ENCODE data around the gene ESYT1.
A peak's percentile ranks its signal among the peaks of the same experiment; 100 is the strongest.

ESYT1 gene, protein sequence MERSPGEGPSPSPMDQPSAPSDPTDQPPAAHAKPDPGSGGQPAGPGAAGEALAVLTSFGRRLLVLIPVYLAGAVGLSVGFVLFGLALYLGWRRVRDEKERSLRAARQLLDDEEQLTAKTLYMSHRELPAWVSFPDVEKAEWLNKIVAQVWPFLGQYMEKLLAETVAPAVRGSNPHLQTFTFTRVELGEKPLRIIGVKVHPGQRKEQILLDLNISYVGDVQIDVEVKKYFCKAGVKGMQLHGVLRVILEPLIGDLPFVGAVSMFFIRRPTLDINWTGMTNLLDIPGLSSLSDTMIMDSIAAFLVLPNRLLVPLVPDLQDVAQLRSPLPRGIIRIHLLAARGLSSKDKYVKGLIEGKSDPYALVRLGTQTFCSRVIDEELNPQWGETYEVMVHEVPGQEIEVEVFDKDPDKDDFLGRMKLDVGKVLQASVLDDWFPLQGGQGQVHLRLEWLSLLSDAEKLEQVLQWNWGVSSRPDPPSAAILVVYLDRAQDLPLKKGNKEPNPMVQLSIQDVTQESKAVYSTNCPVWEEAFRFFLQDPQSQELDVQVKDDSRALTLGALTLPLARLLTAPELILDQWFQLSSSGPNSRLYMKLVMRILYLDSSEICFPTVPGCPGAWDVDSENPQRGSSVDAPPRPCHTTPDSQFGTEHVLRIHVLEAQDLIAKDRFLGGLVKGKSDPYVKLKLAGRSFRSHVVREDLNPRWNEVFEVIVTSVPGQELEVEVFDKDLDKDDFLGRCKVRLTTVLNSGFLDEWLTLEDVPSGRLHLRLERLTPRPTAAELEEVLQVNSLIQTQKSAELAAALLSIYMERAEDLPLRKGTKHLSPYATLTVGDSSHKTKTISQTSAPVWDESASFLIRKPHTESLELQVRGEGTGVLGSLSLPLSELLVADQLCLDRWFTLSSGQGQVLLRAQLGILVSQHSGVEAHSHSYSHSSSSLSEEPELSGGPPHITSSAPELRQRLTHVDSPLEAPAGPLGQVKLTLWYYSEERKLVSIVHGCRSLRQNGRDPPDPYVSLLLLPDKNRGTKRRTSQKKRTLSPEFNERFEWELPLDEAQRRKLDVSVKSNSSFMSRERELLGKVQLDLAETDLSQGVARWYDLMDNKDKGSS

DNA sequence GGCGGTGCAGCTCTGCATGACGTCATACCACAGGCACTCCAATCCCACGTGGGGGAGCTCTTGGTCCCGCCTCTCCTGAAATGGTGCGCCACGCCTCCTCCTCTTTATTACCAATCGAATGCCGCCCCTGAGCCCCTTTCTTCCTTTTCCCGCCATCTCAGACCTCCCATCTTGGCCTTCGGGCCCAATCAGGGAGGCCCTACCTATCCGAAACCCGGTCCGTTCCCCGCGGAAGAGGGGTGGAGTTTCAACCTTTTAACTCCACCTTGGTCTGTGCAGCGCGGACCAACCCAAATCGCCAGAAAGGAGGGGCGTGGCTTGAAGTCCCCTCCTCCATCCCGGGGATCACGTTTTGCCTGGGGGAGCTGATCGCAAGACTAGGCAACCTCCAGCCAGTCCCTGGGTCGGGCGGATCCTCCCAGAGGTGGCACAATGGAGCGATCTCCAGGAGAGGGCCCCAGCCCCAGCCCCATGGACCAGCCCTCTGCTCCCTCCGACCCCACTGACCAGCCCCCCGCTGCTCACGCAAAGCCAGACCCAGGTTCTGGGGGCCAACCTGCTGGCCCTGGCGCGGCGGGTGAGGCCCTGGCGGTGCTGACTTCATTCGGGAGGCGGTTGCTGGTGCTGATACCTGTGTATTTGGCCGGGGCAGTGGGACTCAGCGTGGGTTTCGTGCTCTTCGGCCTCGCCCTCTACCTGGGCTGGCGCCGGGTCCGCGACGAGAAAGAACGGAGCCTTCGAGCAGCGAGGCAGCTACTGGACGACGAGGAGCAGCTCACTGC, at the start of gene ESYT1:
Gene ESYT1, plus strand, starts transcription at position 380 of the 782 bp plus-strand sequence. Its CDS starts 53 bp downstream, at position 433.
- Histone ChIP-seq H3K4me1 (ENCODE audit: control insufficient read depth, insufficient read depth, low read length) (peaks cover 19% of the 10 kb centered on the region), H3K9me3 (ENCODE audit: control insufficient read depth, insufficient read depth, low read length) (no peaks in the 10 kb centered on the region), H3K9ac (ENCODE audit: low read depth, low read length) (peak within 1 kb of the TSS; percentile 80), H3K27me3 (ENCODE audit: control insufficient read depth, insufficient read depth, low read length) (no peaks in the 10 kb centered on the region), H3K36me3 (ENCODE audit: control insufficient read depth, insufficient read depth, low read length) (peaks cover 27% of the 10 kb centered on the region), H3K4me3 (ENCODE audit: low read depth, low read length) (peak within 1 kb of the TSS; percentile 82), H3K27ac (ENCODE audit: low read depth, low read length) (peak within 1 kb of the TSS; percentile 95)

DNA sequence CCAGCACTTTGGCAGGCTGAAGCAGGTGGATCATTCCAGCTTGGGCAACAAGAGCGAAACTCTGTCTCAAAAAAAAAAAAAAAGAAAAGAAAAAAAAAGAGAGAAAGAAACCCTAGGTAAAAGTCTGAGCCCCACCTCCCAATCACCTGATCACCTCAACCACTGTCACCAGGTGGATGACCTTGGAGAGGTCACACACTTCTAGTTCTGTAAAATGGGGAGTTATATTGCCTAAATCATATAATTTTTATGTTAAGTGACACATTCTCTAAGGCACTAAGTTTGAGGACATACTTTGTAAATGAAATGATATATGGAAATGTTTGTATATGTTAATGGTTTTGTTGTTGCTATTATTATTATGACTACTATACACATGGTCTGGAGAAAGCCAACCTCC, 49.6 kb upstream of the ESYT1 start:
- H3K36me3 ChIP-seq (ENCODE audit: control insufficient read depth, insufficient read depth, low read length): peaks cover 2% of the 10 kb centered on the region; the same call in 1 of the 2 replicates
- H3K9ac ChIP-seq (ENCODE audit: low read depth, low read length): peak overlapping the region; percentile 8; the same call in 1 of the 2 replicates
- peak overlapping the region; percentile 94 for H3K27ac ChIP-seq (ENCODE audit: low read depth, low read length)
- H3K9me3 ChIP-seq (ENCODE audit: control insufficient read depth, insufficient read depth, low read length): no peaks in the 10 kb centered on the region
- H3K27me3 ChIP-seq (ENCODE audit: control insufficient read depth, insufficient read depth, low read length): no peaks in the 10 kb centered on the region
- peak overlapping the region; percentile 74 for H3K4me3 ChIP-seq (ENCODE audit: low read depth, low read length)
- H3K4me1 ChIP-seq (ENCODE audit: control insufficient read depth, insufficient read depth, low read length): peaks cover 18% of the 10 kb centered on the region

DNA sequence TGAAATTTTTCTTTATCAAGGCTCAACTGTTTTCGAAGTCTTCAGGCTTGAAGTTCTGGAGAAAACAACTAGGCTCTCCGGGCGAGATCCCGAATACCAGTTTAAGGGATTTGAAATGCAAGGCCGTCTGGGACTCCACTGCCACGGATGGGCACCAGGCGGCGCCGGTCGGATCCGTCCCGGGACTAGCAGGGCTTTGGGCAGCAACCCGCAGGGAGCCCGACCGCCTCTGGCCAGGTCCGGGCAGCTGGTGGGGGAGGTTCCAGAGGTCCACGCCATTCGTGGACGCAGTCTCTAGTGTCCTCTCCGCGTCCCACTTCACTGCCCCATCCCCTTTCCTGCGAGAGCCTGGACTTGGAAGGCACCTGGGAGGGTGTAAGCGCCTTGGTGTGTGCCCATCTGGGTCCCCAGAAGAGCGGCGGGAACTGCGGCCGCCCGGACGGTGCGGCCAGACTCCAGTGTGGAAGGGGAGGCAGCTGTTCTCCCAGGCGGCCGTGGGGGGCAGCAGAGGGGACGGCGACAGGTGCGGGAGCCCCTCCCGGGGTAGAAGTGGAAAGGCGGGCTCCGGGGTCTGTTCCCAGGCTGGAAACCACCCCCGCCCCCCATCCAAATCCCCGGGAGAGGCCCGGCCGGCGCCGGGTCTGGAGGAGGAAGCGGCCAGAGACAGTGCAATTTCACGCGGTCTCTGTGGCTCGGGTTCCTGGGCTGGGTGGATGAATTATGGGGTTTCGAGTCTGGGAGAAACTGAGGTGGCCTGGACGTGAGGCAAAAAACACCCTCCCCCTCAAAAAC, 48.9 kb upstream of the ESYT1 start:
- Histone ChIP-seq H3K4me3 (ENCODE audit: low read depth, low read length) (peak overlapping the region; percentile 74), H3K27me3 (ENCODE audit: control insufficient read depth, insufficient read depth, low read length) (no peaks in the 10 kb centered on the region), H3K36me3 (ENCODE audit: control insufficient read depth, insufficient read depth, low read length) (peaks cover 9% of the 10 kb centered on the region), H3K9me3 (ENCODE audit: control insufficient read depth, insufficient read depth, low read length) (no peaks in the 10 kb centered on the region), H3K27ac (ENCODE audit: low read depth, low read length) (peak overlapping the region; percentile 94), H3K4me1 (ENCODE audit: control insufficient read depth, insufficient read depth, low read length) (peaks cover 18% of the 10 kb centered on the region), H3K9ac (ENCODE audit: low read depth, low read length) (peak overlapping the region; percentile 68)

DNA sequence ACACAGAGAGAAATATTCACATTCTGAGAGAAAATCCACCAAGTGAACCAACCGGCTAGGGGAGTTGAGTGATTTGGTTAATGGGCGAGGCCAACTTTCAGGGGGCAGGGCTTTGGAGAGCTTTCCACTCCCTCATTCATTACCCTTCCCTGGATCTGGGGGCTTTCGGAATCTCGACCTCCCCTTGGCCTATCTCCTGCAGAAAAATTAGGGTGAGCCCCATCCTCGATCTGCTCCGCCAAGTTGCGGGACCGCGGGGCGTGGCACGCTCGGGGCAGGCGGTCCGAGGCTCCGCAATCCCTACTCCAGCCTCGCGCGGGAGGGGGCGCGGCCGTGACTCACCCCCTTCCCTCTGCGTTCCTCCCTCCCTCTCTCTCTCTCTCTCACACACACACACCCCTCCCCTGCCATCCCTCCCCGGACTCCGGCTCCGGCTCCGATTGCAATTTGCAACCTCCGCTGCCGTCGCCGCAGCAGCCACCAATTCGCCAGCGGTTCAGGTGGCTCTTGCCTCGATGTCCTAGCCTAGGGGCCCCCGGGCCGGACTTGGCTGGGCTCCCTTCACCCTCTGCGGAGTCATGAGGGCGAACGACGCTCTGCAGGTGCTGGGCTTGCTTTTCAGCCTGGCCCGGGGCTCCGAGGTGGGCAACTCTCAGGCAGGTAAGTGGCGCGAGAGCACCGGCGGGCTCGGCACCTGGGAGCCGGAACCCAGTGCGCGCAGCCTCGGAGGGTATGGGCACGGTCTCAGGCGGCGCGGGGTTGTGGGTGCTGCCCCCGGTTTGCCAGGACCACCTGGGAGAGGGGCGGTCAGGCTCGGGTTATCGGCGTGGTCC, 48.1 kb upstream of the ESYT1 start, which contains the start of gene ERBB3:
Gene ERBB3, plus strand, starts transcription at position 443 of the 833 bp plus-strand sequence. Its CDS starts 136 bp downstream, at position 579.
- Histone ChIP-seq H3K4me3 (ENCODE audit: low read depth, low read length) (peak within 1 kb of the TSS; percentile 74), H3K9ac (ENCODE audit: low read depth, low read length) (peak within 1 kb of the TSS; percentile 68), H3K9me3 (ENCODE audit: control insufficient read depth, insufficient read depth, low read length) (no peaks in the 10 kb centered on the region), H3K27me3 (ENCODE audit: control insufficient read depth, insufficient read depth, low read length) (no peaks in the 10 kb centered on the region), H3K36me3 (ENCODE audit: control insufficient read depth, insufficient read depth, low read length) (peaks cover 14% of the 10 kb centered on the region), H3K27ac (ENCODE audit: low read depth, low read length) (peak within 1 kb of the TSS; percentile 94), H3K4me1 (ENCODE audit: control insufficient read depth, insufficient read depth, low read length) (peaks cover 18% of the 10 kb centered on the region)

DNA sequence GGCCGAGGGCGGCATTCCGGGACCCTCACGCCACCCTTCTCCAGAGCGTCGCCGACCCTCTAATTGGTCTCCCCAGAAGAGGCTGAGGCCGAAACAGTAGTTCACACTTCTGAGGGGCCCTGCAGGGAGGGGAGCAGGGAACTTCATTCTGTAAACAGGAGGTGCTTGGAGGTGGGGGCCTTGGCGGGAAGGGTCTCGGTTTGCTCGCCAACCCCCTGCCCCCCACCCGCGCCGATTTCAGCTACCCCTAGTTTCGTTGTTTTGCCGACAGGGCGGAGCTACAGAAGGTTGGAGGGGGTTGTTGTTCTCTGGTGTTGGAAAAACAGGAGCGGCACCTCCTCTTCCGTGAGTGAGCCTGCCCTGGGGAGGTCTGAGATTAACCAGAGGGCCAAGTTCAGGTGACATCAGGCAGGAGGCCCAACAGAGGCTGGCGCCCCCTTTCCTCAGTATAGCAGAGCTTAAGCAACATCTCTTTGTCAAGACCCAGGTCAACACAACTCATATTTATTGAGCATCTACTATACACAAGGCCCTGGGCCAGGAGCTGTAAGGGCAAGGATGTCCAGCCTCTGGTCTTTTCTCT, 47.4 kb upstream of the ESYT1 start:
- peaks cover 18% of the 10 kb centered on the region for H3K4me1 ChIP-seq (ENCODE audit: control insufficient read depth, insufficient read depth, low read length)
- peak overlapping the region; percentile 68 for H3K9ac ChIP-seq (ENCODE audit: low read depth, low read length)
- no peaks in the 10 kb centered on the region for H3K9me3 ChIP-seq (ENCODE audit: control insufficient read depth, insufficient read depth, low read length)
- peaks cover 18% of the 10 kb centered on the region for H3K36me3 ChIP-seq (ENCODE audit: control insufficient read depth, insufficient read depth, low read length)
- H3K27me3 ChIP-seq (ENCODE audit: control insufficient read depth, insufficient read depth, low read length): no peaks in the 10 kb centered on the region
- peak overlapping the region; percentile 74 for H3K4me3 ChIP-seq (ENCODE audit: low read depth, low read length)
- peak overlapping the region; percentile 94 for H3K27ac ChIP-seq (ENCODE audit: low read depth, low read length)

DNA sequence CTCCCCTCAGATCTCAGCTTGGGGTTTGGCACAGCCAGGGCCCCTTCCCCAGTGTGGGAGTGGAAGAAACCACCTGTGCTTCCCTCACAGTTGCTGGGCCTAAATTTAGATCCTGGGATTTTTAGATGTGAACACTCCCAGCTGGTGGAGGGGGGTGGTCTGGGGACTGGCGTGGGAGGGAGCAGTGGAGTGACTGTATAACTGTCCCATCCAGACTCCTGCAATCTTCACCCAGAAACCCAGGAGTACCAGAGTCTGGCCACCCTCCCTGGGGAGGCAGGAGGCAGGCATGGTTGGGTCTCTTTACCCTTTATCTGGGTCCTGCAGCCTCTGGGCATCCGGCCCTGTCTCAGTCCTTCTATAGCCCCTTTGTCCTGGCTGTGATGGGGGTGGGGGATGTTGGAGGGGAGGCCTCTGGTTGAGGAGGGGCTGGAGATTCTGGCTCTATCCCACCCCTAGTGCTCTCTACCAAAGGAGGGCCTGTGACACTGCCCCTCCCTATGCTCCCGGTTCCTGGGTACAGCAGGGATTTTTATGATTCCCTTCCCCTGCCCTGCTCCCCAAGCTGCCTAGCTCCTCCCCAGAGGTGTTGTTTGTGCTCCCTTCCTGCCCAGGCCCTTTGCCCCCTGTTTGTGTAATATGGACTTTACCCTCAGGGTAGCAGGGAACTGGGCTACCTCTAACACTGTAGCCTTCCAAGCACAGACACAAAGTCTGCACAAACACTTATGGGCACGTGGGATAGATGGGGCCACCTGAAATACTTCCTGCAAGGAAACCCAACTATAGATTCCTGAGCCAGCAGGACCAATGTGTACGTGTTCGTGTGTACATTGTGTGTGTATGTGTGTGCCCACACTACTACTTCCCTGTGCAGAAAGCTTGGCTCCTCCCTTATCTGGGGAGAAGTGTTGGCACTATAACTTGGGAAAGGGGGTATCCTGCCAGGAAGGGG, 46.4 kb upstream of the ESYT1 start:
- Histone ChIP-seq H3K9ac (ENCODE audit: low read depth, low read length) (no peak overlapping the region), H3K36me3 (ENCODE audit: control insufficient read depth, insufficient read depth, low read length) (peaks cover 26% of the 10 kb centered on the region), H3K4me3 (ENCODE audit: low read depth, low read length) (peak overlapping the region; percentile 74), H3K9me3 (ENCODE audit: control insufficient read depth, insufficient read depth, low read length) (no peaks in the 10 kb centered on the region), H3K27ac (ENCODE audit: low read depth, low read length) (peak overlapping the region; percentile 94), H3K4me1 (ENCODE audit: control insufficient read depth, insufficient read depth, low read length) (peaks cover 18% of the 10 kb centered on the region), H3K27me3 (ENCODE audit: control insufficient read depth, insufficient read depth, low read length) (no peaks in the 10 kb centered on the region)

DNA sequence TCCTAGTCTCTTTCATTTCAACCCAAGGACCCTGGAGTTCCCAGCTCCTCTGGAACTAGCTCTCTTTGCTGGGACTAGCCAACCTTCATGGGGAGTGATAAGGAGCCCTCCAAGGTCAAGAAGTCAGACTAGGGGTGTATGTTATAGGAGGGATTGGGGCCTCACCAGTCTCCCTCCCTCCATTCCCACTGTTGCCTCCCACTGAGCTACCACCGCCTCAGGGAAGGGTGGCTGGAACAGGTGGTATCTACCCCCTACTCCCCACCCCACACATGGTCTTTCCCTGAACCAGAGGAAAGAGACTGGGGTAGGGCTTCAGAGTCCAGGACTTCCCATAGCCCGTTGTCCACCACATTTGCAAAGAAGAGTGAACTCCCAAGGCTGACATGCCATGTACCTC, 45.7 kb upstream of the ESYT1 start:
- Histone ChIP-seq H3K4me3 (ENCODE audit: low read depth, low read length) (no peak overlapping the region), H3K4me1 (ENCODE audit: control insufficient read depth, insufficient read depth, low read length) (peaks cover 18% of the 10 kb centered on the region), H3K9ac (ENCODE audit: low read depth, low read length) (no peak overlapping the region), H3K9me3 (ENCODE audit: control insufficient read depth, insufficient read depth, low read length) (no peaks in the 10 kb centered on the region), H3K36me3 (ENCODE audit: control insufficient read depth, insufficient read depth, low read length) (peaks cover 33% of the 10 kb centered on the region), H3K27ac (ENCODE audit: low read depth, low read length) (no peak overlapping the region), H3K27me3 (ENCODE audit: control insufficient read depth, insufficient read depth, low read length) (no peaks in the 10 kb centered on the region)

DNA sequence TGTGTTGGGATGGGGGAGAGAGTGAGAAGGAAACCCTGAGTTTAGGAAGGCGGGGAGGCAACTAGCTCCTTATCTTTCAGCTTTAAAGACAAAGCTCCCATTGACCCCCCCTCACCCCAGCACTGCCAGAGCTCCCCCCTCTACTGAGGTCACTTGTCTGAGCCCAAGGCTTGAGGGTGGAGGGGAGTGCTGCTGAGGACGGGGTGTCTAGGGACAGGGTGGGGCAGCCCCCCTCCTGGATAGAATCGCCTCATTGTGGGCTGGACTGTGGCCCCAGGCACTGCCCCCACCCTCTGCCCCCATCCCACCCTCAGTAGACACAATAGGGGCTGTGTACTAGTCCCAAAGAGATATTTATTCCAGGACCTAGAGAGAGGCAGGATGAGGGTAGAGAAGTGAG, 45.1 kb upstream of the ESYT1 start:
- Histone ChIP-seq H3K9ac (ENCODE audit: low read depth, low read length) (no peak overlapping the region), H3K36me3 (ENCODE audit: control insufficient read depth, insufficient read depth, low read length) (peaks cover 38% of the 10 kb centered on the region), H3K4me3 (ENCODE audit: low read depth, low read length) (no peak overlapping the region), H3K4me1 (ENCODE audit: control insufficient read depth, insufficient read depth, low read length) (peaks cover 18% of the 10 kb centered on the region), H3K9me3 (ENCODE audit: control insufficient read depth, insufficient read depth, low read length) (no peaks in the 10 kb centered on the region), H3K27ac (ENCODE audit: low read depth, low read length) (no peak overlapping the region), H3K27me3 (ENCODE audit: control insufficient read depth, insufficient read depth, low read length) (no peaks in the 10 kb centered on the region)
